ENCODE results near the gene HGS.

DNA sequence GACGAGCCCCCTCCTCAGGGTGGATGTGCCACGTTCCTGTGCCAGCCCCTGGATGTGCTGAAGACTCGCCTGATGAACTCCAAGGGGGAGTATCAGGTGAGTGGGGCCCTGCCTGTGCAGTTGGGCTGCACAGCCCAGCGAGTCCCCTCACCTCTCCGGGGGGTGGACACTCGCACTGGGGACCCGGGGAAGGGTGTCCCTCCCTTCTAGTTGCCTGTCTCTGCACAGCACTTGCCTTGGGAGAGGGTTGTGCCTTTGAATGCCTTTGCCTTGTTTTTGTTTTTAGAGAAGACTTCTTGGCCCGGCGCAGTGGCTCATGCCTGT, 33.9 kb downstream of the HGS start:
- TF ChIP-seq CTCF (IDR thresholded peaks at IDR 0.05) (no peak), POLR2A (IDR thresholded peaks at IDR 0.05) (no peak), POLR2AphosphoS5 (IDR thresholded peaks at IDR 0.05) (no peak), EP300 (IDR thresholded peaks at IDR 0.05) (no peak)

All from gastroesophageal sphincter (tissue), 3 donors.